H1 (cell line): ENCODE measurements around the gene HOMER1. TPM values are rescaled to one million over a fixed set of nuclear protein-coding genes. Genes with fewer than 3 reads are reported as not detected.

ENCODE experiments used
- CTCF ChIA-PET: fragments of 300-600 bp; sonication (Branson Sonifier 250); formaldehyde crosslinking; loops from one replicate; lab custom pipeline; 2021; ENCODE audit not compliant: partially characterized antibody; lab: Charles Lee
- POLR2A ChIA-PET: fragments of 300-600 bp; sonication (Branson Sonifier 250); formaldehyde crosslinking; loops from one replicate; lab custom pipeline; 2021; ENCODE audit warnings: inconsistent platforms; ENCODE audit not compliant: partially characterized antibody; lab: Charles Lee
- DNase-seq, 2 experiments: peaks; one replicate each; pipeline versions ENCODE4 v3.0.0 to v3.0.0-alpha.2; 2010 to 2022; ENCODE audit warnings: low spot score in 2 of 2, low read depth in 1 of 2, mixed read lengths in 1 of 2
- FAIRE-seq: peaks from 2 replicates; lab custom pipeline; 2011; peaks lifted over from hg19 to GRCh38; lab: Jason Lieb, UNC
- H2AFZ ChIP-seq: 2 replicates; pipeline ENCODE4 v1.8.1; 2012; ENCODE audit warnings: low read length, inconsistent platforms
- H2AK5ac ChIP-seq: 2 replicates; pipeline ENCODE4 v1.6.1; 2013; ENCODE audit warnings: low read depth, low read length
- H2BK120ac ChIP-seq: replicated peaks from 2 replicates; pipeline ENCODE3; 2013; ENCODE audit warnings: low read depth, low read length, inconsistent platforms
- H2BK12ac ChIP-seq: 2 replicates; pipeline ENCODE4 v1.6.1; 2013; ENCODE audit warnings: low read depth, low read length
- H2BK15ac ChIP-seq: 2 replicates; pipeline ENCODE4 v1.6.1; 2013; ENCODE audit warnings: low read length
- H2BK20ac ChIP-seq: 2 replicates; pipeline ENCODE4 v1.6.1; 2013; ENCODE audit warnings: low read length
- H2BK5ac ChIP-seq: 2 replicates; pipeline ENCODE4 v1.6.1; 2013; ENCODE audit warnings: low read depth, low read length
- H3K14ac ChIP-seq: 2 replicates; pipeline ENCODE4 v1.6.1; 2013; ENCODE audit warnings: inconsistent platforms; ENCODE audit not compliant: insufficient read length
- H3K18ac ChIP-seq: 2 replicates; pipeline ENCODE4 v1.6.1; 2013; ENCODE audit warnings: low read length; ENCODE audit errors: extremely low read depth
- H3K23ac ChIP-seq: 2 replicates; pipeline ENCODE4 v1.6.1; 2013; ENCODE audit warnings: inconsistent platforms; ENCODE audit not compliant: insufficient read length
- H3K23me2 ChIP-seq: 2 replicates; pipeline ENCODE4 v1.6.1; 2013; ENCODE audit warnings: low read depth, low read length
- H3K27ac ChIP-seq: 2 replicates; pipeline ENCODE4 v1.6.1; 2011; ENCODE audit warnings: low read depth, low read length, inconsistent platforms
- H3K27me3 ChIP-seq, 4 experiments: replicated peaks in 1 of 4; 1 replicate in 1 of 4; 2 replicates in 3 of 4; pipeline versions ENCODE4 v1.6.1 to v1.8.1; 2011 to 2013; ENCODE audit warnings: low read length in 3 of 4, mild to moderate bottlenecking in 3 of 4, inconsistent platforms in 2 of 4, mixed read lengths in 2 of 4, moderate library complexity in 1 of 4; ENCODE audit not compliant: control insufficient read depth in 3 of 4, insufficient read depth in 3 of 4; ENCODE audit errors: extremely low read depth in 1 of 4
- H3K36me3 ChIP-seq, 4 experiments: 2 replicates each; pipeline versions ENCODE4 v1.6.1 to v1.8.1; 2011 to 2013; ENCODE audit warnings: mild to moderate bottlenecking in 4 of 4, low read length in 3 of 4, moderate library complexity in 2 of 4, control low read depth in 1 of 4, inconsistent platforms in 1 of 4; ENCODE audit not compliant: insufficient read depth in 4 of 4, control insufficient read depth in 2 of 4
- H3K4ac ChIP-seq: replicated peaks from 2 replicates; pipeline ENCODE3; 2013; ENCODE audit warnings: low read length, low read depth, mixed read lengths, inconsistent platforms; ENCODE audit not compliant: insufficient read length
- H3K4me1 ChIP-seq, 4 experiments: replicated peaks in 1 of 4; 1 replicate in 1 of 4; 2 replicates in 3 of 4; pipeline versions ENCODE4 v1.6.1 to v1.8.1; 2011 to 2013; ENCODE audit warnings: low read length in 3 of 4, inconsistent platforms in 2 of 4, mixed read lengths in 1 of 4; ENCODE audit not compliant: insufficient read depth in 4 of 4, control insufficient read depth in 3 of 4
- H3K4me2 ChIP-seq, 2 experiments: 2 replicates each; pipeline versions ENCODE4 v1.6.1 to v1.8.1; 2011 to 2013; ENCODE audit warnings: low read depth in 2 of 2, low read length in 2 of 2, control low read depth in 1 of 2, inconsistent platforms in 1 of 2, mild to moderate bottlenecking in 1 of 2; ENCODE audit not compliant: insufficient read depth in 1 of 2
- H3K4me3 ChIP-seq, 4 experiments: fragments of 200-600, 300-600 bp in 1 of 4; sonication (generic), shearing (Covaris generic), sonication (Bioruptor Twin) in 1 of 4; 2 replicates each; pipeline versions ENCODE4 v1.5.1 to v1.8.1; 2011 to 2016; ENCODE audit warnings: low read length in 4 of 4, low read depth in 3 of 4, control low read depth in 2 of 4, inconsistent platforms in 2 of 4, mild to moderate bottlenecking in 2 of 4, mixed read lengths in 1 of 4, moderate library complexity in 1 of 4; ENCODE audit not compliant: insufficient read depth in 2 of 4; ENCODE audit errors: extremely low read depth in 1 of 4
- H3K56ac ChIP-seq: replicated peaks from 2 replicates; pipeline ENCODE3; 2013; ENCODE audit warnings: low read depth, mild to moderate bottlenecking, mixed read lengths, low read length, inconsistent platforms; ENCODE audit not compliant: insufficient read length
- H3K79me1 ChIP-seq: 2 replicates; pipeline ENCODE4 v1.6.1; 2013; ENCODE audit warnings: low read depth, low read length, control low read depth
- H3K79me2 ChIP-seq, 2 experiments: 2 replicates each; pipeline versions ENCODE4 v1.6.1 to v1.8.1; 2012 to 2013; ENCODE audit warnings: low read length in 2 of 2, mild to moderate bottlenecking in 2 of 2, inconsistent platforms in 1 of 2; ENCODE audit not compliant: insufficient read depth in 2 of 2, control insufficient read depth in 1 of 2
- H3K9ac ChIP-seq, 4 experiments: replicated peaks in 1 of 4; 1 replicate in 1 of 4; 2 replicates in 3 of 4; pipeline versions ENCODE4 v1.6.1 to v1.8.1; 2011 to 2013; ENCODE audit warnings: low read depth in 3 of 4, low read length in 3 of 4, control low read depth in 2 of 4, mild to moderate bottlenecking in 2 of 4, moderate library complexity in 2 of 4, inconsistent platforms in 1 of 4; ENCODE audit errors: extremely low read depth in 1 of 4
- H3K9me3 ChIP-seq, 2 experiments: 2 replicates each; pipeline versions ENCODE4 v1.6.1 to v1.8.1; 2012 to 2013; ENCODE audit warnings: mild to moderate bottlenecking in 2 of 2, moderate library complexity in 2 of 2, control low read depth in 1 of 2, inconsistent platforms in 1 of 2, low read depth in 1 of 2, low read length in 1 of 2, mixed read lengths in 1 of 2; ENCODE audit not compliant: insufficient read depth in 2 of 2
- H4K20me1 ChIP-seq, 2 experiments: replicated peaks in 1 of 2; 2 replicates each; pipeline versions ENCODE3 to v1.8.1; 2011 to 2013; ENCODE audit warnings: inconsistent platforms in 2 of 2, low read length in 2 of 2, mild to moderate bottlenecking in 1 of 2; ENCODE audit not compliant: insufficient read depth in 2 of 2, control insufficient read depth in 1 of 2
- H4K5ac ChIP-seq: 2 replicates; pipeline ENCODE4 v1.6.1; 2013; ENCODE audit warnings: low read length, low read depth, mixed read lengths, inconsistent platforms; ENCODE audit not compliant: insufficient read length
- H4K8ac ChIP-seq: 2 replicates; pipeline ENCODE4 v1.8.0; 2013; ENCODE audit warnings: mild to moderate bottlenecking, moderate library complexity, low read length, inconsistent platforms; ENCODE audit not compliant: insufficient read depth; ENCODE audit errors: extremely low read depth
- H4K91ac ChIP-seq: replicated peaks from 2 replicates; pipeline ENCODE3; 2013; ENCODE audit warnings: low read length, mixed read lengths, inconsistent platforms; ENCODE audit not compliant: insufficient read length
- CREB1 ChIP-seq: IDR thresholded peaks from 2 replicates; pipeline ENCODE4 v1.6.1; 2012; ENCODE audit warnings: inconsistent platforms
- EZH2 ChIP-seq: fragments of 200-600 bp; sonication (generic); IDR thresholded peaks from 2 replicates; pipeline ENCODE4 v1.7.1; 2012; ENCODE audit warnings: low read depth, mild to moderate bottlenecking, moderate library complexity, low read length, inconsistent platforms; ENCODE audit not compliant: severe bottlenecking
- HDAC2 ChIP-seq, 2 experiments: fragments of 300-600 bp in 1 of 2; sonication (generic) in 1 of 2; IDR thresholded peaks; 2 replicates each; pipeline ENCODE4 v1.6.1; 2011 to 2012; ENCODE audit warnings: low read depth in 2 of 2, low read length in 2 of 2, mild to moderate bottlenecking in 2 of 2, moderate library complexity in 2 of 2, borderline replicate concordance in 1 of 2, inconsistent platforms in 1 of 2
- JUND ChIP-seq: IDR thresholded peaks from 2 replicates; pipeline ENCODE4 v1.6.1; 2011; ENCODE audit warnings: mild to moderate bottlenecking, improper control_type of control experiment, low read length
- WGBS, 2 experiments: shearing (Covaris generic) in 1 of 2; methylation state at CpG; one replicate each; pipeline versions ENCODE4 v1.1.6 to v1.1.7; 2013 to 2015; ENCODE audit warnings: low lambda C conversion rate in 2 of 2, mixed read lengths in 2 of 2, inconsistent platforms in 1 of 2, low coverage in 1 of 2, missing lambda C conversion rate in 1 of 2; ENCODE audit not compliant: insufficient replicate concordance in 2 of 2, insufficient coverage in 1 of 2, insufficient read length in 1 of 2; ENCODE audit errors: extremely low coverage in 1 of 2, missing lambda C conversion rate in 1 of 2; 5-methylcytosine and 5-hydroxymethylcytosine counted together
- polyA plus RNA-seq, 7 experiments: library from polyadenylated mRNA; depleted of rRNA in 3 of 7; stranded (reverse) in 5 of 7; unstranded in 2 of 7; fragments of >200 nt in 5 of 7; fragments of 200-250 nt in 2 of 7; gene quantifications; 1 replicate in 5 of 7; 2 replicates in 1 of 7; 4 replicates in 1 of 7; pipeline versions ENCODE4 v1.2.1 to v1.2.3, GENCODE V29; 2011 to 2013; ENCODE audit warnings: missing spikeins in 2 of 7, mixed read lengths in 2 of 7
- total RNA-seq: library from RNA; stranded (reverse); fragmentation: NEBNext Ultra II Directional; extraction: Animal tissue kit (Norgen Biotek cat#: 25700); gene quantifications from 2 replicates; pipeline ENCODE4 v1.2.1, GENCODE V29; 2021

HOMER1 gene
- total and polyA plus RNA-seq, 2 of the 8 experiments (the other 6 are each of a cell fraction or from before 2014, with no cell fraction given): 6.4 to 57.9 TPM

DNA sequence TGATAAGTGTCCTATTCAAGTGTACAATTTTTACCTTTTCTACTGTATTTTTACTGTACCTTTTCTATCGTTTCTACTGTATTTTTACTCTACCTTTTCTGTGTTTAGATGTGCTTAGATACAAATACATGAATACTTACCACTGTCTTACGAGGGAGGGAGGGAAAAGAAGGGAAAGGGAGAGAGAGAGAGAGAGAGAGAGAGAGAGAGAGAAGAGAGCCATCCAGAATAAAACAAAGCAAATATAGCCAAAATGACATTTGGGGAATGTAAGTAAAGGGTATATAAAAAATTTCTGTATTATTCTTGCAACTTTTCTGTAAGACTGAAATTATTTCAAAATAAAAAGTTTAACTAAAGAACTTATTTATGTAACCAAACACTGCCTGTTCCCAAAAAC is 121.2 kb downstream of the HOMER1 start:
- POLR2A ChIA-PET: no interaction called here
- Histone ChIP-seq H3K56ac (no peak overlapping the region), H3K79me1 (no peaks in the 10 kb centered on the region), H2BK12ac (no peak overlapping the region), H2BK15ac (no peak overlapping the region), H3K4me3 (no peak overlapping the region), H3K14ac (no peak overlapping the region), H2AFZ (no peak overlapping the region), H3K4me2 (no peak overlapping the region), H3K27ac (no peak overlapping the region), H2BK5ac (no peak overlapping the region), H4K20me1 (no peaks in the 10 kb centered on the region), H3K9ac (no peak overlapping the region), H3K4ac (no peak overlapping the region), H2BK20ac (no peak overlapping the region), H2BK120ac (no peak overlapping the region), H3K23ac (no peak overlapping the region), H4K91ac (no peak overlapping the region), H2AK5ac (no peak overlapping the region), H3K23me2 (no peaks in the 10 kb centered on the region), H3K9me3 (no peaks in the 10 kb centered on the region), H3K18ac (no peak overlapping the region), H3K79me2 (no peaks in the 10 kb centered on the region), H4K5ac (no peak overlapping the region), H3K27me3 (no peaks in the 10 kb centered on the region), H4K8ac (no peak overlapping the region), H3K36me3 (peaks cover 0 to 18% (median 3%) of the 10 kb centered on the region in 4 experiments; a peak in 4 of 8 replicates), H3K4me1 (peaks cover 0 to 5% (median 0%) of the 10 kb centered on the region in 4 experiments; a peak in 2 of 7 replicates)
- TF ChIP-seq HDAC2 (IDR thresholded peaks at IDR 0.05; ENCODE audit: borderline replicate concordance in 1 of 2, low read depth in 2 of 2, low read length in 2 of 2) (no peak), JUND (0 out of 2 replicates have a peak, but pooled peaks have one; percentile 13), EZH2 (no peak), CREB1 (no peak)
- WGBS, 2 experiments: 84% methylated on average over 2 of the region's 2 CpGs; no CpG with 5 or more reads in 1 of the 2 experiments
- DNase-seq (no peak), FAIRE-seq (no peak)
- CTCF ChIA-PET: no interaction called here
